Left renal cortex interstitium (tissue), 4 donors: Measurements from ENCODE around the gene GRIK3. TPM values are rescaled to one million over a fixed set of nuclear protein-coding genes. Genes with fewer than 3 reads are reported as not detected.
"Not testable (repeated sequence)": the region's sequence is repeated elsewhere in the genome, so short reads cannot be mapped to it uniquely, and the experiment has no call there.

ENCODE experiments used
- DNase-seq, 4 donors: peaks; one replicate each; pipeline ENCODE4 v3.0.0-alpha.2; 2013; ENCODE audit warnings: low read depth in 4 of 4, low spot score in 2 of 4, missing footprints in 1 of 4
- polyA plus RNA-seq, 4 donors: library from polyadenylated mRNA; unstranded; fragments of 120-200 nt; gene quantifications; one replicate each; pipeline ENCODE4 v1.2.1, GENCODE V29; 2013; ENCODE audit not compliant: insufficient read length in 4 of 4

GRIK3 gene
- polyA plus RNA-seq, 4 donors: 3.1 to 4.2 (median 3.3) TPM

DNA sequence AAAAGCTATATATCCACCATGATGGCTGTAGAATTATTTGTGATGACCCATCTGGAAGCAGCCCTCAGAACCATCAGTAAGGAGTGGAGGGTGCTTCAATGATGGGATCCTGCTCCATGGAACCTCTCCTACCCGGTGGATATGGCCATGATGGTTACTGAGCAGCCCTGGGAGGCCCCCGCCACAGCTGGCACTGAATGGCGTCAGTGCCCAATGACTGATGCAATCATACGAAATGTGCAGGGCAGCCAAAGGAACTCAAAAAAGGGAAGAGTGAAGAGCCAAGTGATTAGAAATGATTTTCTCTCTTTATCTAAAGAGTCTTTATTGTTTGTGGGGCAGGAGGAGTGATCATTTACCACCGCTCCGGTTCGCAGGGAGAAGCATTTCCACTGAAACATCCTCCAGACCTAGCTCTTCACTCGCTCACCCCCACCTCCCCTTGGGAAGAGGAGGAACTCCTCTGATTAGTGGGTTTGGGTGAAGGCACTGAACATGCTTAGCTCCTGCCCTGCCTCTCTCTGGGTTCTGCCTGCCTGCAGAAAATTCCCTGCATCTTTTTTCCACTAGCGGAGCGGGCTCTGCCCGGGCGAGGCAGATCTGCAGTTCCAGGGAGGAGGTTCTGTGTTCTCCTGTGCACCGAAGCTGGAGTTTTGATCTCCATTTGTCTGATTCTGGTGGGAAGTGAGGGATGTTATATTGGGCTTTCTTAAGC, 260.3 kb downstream of the GRIK3 start:
- DNase-seq: no peak

- DNase-seq: no peak
Observed at GRCh38 chr1:36772647-36773495, 261.4 kb downstream of the GRIK3 start.

DNA sequence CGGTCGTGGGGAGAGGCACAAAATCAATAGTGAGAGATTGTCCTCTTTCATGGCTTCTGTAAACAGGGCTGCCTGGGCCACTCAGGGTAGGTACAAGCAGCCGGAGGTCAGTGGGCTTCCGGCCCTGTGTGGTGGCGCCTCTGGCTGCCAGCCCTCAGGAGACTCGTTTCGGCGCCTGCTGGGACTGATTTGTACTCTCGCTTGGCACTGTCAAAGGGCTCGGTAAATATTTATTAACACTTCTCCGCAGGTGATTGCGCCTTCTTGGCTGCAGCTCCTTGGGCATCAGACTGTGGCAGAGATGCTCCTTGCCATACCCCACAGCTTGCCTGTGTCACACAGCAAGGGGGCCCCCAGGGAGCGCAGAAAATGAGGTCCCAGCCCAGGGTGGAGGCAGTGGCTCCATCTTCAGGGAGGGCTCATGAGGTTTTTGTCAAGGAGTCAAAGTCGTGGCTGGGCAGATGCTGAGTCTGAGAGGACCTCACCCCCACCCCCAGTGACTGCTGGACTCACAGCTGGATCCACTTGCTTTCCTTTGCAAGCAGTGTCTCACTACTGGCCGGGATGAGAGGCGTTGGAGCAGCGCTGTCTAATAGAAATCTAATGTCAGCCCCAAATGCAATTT, 262.5 kb downstream of the GRIK3 start:
- DNase-seq: no peak

GRCh38 chr1:36771240-36771639, 263.1 kb downstream of the GRIK3 start:
- no peak for DNase-seq

- no peak for DNase-seq
Observed at GRCh38 chr1:36769886-36770830, 264.2 kb downstream of the GRIK3 start.

- no peak for DNase-seq
Observed at GRCh38 chr1:36768486-36769178, 265.7 kb downstream of the GRIK3 start.

DNA sequence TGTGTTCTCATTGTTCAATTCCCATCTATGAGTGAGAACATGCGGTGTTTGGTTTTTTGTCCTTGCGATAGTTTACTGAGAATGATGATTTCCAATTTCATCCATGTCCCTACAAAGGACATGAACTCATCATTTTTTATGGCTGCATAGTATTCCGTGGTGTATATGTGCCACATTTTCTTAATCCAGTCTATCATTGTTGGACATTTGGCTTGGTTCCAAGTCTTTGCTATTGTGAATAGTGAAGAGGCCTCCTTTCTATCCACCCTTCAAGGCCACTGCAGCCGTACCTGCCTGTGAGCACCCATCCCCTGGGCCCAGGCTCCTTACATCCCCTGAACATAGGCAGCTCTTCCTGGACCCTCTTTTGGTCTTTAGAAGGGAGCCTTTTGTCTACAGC, 266.9 kb downstream of the GRIK3 start:
- not testable (repeated sequence) for DNase-seq

DNA sequence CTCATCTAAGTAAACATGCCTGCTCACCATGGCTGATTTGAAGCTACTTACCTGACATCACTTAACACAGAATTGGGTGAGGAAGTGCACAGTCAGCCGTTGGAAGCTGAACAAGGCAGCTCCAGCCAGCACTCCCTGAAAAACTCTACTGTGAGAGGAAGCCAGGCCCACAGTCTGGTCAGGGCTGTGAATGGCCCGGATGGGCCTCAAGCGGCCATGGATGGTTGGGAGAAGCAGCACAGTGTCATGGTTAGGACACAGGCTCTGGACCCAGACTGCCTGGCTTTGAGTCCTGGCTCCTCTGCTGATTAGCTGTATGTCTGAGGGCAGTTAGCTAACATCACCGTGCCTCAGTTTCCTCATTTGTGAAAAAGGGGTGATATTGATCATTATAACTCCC, 267.8 kb downstream of the GRIK3 start:
- no peak for DNase-seq

DNA sequence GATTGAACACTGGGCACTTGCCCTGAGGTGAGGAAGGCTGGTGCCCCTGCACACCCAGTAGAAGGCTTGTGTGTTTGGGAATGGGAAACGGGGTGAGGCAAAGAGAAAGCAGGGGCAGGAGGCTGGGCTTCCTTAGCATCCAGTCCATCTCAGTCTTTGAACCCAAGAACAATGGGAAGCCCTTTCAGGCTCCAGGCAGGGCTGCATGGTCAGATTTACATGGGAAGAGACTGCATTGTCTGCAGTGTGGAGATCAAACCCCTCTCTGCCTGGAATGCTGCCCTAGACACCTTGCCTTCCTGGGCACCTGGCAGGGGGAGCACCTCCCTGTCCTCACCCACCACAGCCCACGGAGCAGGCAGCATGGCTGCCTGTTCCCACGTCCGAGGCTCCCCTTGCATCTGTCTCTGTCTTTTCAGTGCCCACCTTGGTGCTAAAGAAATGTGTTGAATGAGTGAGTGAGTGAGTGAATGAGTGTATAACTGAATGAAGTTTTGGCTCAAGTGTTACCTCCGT, 268.5 kb downstream of the GRIK3 start:
- no peak for DNase-seq

GRCh38 chr1:36764798-36765197, 269.5 kb downstream of the GRIK3 start:
- DNase-seq: no peak

DNA sequence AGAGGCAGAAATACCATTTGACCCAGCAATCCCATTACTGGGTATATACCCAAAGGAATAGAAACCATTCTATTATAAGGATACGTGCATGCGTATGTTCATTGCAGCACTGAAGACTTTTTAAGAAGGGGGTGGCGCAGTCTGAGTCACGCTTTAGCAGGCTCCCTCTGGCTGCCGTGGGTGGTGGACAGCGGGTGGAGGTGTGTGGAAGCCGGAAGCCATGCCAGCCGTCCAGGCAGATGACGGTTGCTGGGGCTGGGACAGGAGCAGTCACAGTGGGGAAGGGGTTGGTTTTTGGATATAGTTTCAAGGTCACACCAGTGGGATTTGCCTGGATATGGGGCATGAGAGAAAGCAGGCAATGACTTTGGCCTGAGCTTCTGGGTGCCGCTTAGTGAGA, 270.5 kb downstream of the GRIK3 start:
- no peak for DNase-seq

GRCh38 chr1:36762174-36762573, 272.1 kb downstream of the GRIK3 start:
- DNase-seq: no peak

- DNase-seq: no peak
Observed at GRCh38 chr1:36761113-36761512, 273.2 kb downstream of the GRIK3 start.

DNA sequence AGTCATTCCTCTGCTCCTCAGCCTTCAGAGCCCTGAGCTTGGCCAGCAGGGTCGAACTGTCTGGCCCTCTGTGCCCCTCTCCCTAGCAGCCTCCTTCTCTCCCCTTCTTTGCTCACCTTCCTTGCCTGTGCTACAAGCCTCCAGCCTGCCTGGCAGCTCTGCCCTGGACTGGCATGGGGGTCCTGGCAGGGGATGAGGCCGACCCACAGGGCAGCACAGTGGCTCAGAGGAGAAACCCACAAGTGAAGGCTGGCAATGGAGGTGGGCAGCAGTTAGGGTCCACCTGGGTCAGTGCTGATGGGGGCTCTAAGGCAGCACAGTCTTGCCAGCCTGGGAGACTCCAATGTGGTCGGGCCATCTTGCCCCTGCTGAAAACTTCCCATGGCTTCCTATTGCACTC, 274.2 kb downstream of the GRIK3 start:
- DNase-seq: no peak

DNA sequence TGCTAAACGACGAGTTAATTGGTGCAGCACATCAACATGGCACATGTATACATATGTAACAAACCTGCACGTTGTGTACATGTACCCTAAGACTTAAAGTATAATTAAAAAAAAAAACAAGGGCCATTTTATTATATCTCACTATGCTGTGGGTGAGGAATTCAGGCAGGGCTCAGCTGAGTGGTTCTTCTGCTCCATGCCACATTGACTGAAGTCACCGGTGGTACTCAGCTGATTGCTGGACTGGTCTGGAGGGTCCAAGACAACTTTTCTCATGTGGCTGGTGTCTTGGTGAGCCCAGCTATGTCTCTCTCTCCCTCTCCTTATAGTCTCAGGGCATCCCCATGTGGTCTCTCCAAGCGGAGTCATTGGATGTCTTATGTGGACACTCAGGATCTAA, 275.0 kb downstream of the GRIK3 start:
- DNase-seq: no peak

DNA sequence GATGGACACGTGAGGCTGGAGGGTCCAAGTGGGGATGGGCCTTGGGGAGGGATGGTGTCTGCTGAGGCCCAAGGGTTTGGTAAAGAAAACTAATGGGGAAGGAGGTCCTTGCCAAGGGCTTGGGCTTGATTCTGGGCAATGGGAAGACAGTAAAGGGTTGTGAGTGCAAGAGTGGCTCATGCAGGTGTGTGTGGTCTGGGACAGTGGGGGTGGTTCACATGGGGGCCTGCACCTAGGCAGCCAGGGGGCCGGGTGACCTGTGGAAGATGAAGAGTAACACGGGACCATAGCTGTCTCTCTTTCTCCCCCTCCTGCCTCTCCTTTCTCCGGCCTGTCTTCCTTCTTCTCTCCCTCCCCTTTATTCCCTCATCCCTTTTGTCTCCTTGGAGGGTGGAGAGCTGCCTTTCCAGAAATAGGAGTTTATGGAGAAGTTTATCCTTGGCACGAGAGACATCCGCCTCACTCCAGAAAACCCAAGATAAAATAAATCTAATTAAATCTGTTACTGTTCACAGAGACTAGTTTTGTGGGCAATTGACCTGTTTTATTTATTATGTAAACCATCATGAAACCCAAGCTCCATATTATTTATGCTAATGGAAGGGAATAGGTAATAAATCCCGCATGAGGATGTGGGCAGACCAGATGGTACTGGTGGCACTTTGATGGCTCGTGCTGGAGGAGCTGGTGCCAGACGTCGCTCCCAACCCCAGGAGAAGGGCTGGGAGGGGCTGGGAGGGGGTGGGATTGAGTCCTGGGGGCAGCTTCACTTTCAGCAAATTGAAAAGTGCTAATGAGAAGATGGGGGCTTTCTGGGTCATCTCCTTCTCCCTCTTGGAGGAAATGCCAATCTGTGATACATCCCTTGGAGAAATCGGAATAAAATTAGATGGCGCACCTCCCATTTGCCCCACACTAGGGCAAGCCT, 278.7 kb downstream of the GRIK3 start:
- DNase-seq: no peak

GRCh38 chr1:36754366-36754765, 279.9 kb downstream of the GRIK3 start:
- DNase-seq: no peak

DNA sequence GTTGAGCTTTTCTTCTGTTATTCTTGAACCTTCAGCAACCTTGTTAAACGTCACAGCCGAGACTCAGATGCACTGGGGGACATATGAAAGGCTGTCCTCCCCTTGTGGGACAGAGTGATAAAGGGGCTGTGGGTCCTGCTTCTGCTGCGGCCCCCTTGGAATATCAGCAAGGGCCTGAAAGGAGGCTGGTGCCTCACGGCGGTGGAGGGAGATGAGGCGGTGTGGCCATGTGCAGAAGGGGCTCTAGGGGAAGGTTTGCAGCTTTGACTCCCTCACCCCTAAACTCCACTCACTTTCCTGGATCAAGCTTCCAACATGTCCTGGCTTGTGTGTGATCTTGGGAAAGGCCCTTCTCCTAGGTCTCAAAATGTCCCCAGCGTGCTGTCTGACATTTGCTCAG, 280.9 kb downstream of the GRIK3 start:
- no peak for DNase-seq
